Raji (cell line): ENCODE measurements around the gene SYNPR.

ENCODE experiments used
- POLR2A ChIP-seq: IDR thresholded peaks from 2 replicates; pipeline ENCODE4 v1.6.1; 2011; ENCODE audit warnings: low read depth, low read length, control low read depth; ENCODE audit not compliant: insufficient read depth

Gene SYNPR

DNA sequence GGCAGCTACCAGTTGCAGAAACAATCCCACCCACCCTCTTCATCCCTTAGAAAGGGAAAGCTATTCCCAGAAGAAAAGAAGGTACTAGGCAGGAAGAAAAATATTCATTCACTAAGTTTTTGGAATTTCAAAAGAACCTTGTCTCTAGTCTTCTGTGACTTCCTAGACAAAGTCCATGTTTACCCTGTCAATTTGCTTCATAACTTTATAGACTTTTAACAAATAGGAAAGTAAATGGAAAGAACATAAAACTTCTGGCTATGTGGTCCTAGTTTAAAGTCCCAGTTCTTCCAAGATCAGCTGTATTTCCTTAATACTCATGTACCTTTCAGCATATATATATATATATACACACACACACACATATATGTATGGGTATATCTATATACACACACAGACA lies 230.7 kb downstream of the SYNPR start:
- TF ChIP-seq POLR2A, result no peak

DNA sequence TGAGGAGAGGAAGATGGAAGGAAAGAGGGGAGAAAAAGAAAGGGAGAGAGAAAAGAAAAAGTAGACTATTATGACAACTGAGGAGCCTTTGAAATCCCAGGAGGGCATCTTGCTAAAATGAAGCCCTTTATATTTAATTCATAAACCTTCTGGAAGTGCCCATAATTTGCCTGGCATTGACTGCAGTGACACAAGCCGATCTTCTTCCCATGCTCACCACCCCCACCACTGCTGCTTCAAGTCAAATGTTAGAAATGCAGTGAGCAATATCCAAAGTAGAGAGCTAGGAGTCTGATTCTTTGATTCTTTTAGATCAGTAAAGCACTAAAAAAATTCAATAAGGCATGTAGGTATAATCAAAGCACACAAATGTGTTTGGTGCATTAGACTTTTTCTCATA lies 235.7 kb downstream of the SYNPR start:
- TF ChIP-seq POLR2A, result no peak

DNA sequence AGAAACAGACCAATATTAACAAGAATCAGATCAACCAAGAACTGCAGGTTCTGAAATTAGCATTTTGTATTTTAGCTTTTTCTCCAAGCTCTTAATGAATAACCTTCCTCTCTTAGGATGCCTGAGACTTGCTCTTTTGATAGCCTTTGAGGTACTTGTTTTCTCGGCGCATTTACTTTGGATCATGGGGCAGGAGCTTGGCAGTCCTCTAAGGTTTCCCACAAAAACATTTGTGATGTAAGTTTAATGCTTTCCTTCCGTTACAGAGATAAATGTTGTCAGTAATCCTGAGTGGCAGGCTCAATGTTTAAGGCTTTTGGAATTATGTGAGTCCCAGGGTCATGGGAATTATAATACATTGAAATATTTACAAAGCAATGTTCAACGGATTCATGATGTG lies 236.6 kb downstream of the SYNPR start:
- no peak for TF ChIP-seq POLR2A

DNA sequence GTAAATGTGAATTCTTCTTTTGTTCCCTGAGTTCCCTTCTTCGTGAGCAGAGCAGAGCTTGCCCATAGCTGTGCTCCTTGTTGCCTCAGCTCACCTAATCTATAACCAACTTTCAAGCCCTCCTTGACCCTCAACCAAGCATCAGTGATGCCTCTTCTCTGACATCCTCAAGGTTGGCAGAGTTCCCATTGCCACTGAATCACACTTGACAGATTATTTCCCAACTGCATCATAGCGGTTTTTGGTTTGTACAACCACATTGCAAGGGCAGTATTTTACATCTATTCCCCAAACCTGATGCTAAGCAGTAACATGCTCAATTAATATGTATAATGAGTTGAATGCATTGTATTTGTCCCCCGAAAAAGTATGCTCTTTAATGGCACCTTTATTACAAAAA lies 241.3 kb downstream of the SYNPR start:
- no peak for TF ChIP-seq POLR2A

DNA sequence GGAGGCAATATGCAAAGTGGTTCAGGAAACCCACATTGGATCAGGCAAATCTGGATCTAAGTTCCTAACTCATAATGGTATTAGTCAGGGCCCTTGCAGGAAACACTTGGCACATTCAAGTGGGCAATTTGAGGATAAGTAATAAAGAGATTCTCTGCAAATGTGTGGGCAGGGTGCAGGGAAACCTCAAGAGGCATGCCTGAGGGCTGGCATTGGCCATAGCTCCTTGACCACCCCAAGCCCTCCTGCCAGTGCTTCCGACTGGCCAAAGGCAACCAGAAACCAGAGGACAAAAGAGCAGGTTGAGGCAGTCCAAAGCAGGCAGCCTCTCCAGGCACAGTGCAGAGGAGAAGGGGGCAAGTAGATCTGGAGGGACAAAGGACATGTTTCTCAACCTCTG lies 243.5 kb downstream of the SYNPR start:
- TF ChIP-seq POLR2A, result no peak

DNA sequence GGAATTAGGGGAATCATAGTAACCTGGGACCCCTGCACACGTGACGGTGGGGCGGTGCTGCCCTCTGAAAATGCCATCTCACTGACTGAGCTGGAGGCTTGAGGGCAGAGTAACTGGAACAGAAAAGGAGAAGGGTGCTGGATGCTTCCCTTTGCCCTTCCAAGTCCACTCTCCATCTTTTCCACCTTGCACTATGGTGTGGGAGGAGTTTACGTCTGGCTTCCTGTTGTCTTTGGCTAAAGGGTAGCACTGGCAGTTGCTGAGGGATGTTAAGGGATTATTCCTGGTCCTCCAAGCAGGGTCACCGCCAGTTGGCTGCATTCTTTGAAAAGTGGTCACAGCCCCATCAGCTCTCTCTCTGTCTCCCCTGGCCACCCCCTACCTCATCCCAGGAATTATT lies 245.0 kb downstream of the SYNPR start:
- no peak for TF ChIP-seq POLR2A

DNA sequence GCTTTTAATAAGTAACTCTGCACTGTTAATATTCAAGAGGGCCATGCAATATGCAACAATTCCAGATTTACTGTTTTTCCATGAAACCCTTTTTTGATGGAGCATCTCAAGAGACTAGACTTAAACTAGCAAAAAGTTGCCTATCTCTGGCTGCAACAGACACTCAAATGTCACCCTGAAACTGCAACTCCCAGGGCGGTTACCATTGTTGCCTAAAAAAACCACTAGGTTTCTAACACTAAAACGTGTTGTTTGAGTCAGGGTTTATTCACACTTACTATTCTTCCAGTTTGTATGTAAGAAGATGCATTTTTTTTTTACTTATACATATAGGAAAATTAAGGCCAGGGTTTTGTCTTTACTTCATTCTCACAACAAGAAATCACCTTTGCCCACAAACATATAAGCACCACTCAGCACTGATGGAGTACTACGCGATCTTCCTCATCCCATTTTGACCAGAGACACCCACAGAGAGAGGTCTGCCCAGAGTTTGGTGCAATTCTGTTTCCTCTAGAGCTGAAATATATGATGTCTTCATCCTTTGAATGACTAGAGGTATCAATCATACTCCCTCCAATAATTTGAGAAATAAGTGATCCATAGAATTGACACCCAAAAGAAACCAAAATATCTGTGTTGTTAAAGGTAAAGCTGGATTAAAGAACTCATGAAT lies 250.4 kb downstream of the SYNPR start:
- TF ChIP-seq POLR2A, result no peak

DNA sequence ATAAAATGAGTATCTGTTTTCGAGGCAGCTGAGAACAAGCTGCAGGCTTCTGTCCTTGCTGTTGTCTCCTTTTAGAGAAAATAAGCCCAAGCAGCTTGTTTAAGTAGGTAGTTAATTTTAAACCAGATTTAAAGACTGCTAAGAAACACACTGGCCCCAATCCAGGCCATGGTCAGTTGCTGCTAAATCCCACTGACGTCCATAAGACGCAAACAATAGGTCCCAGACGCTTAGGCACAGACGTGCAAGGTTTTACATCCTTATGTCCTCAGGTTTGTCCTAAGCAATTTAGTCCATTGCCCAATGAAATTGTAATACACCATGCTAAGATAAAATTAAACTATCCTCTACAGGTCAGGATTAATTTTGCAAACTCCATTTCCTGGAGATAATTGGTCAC lies 254.4 kb downstream of the SYNPR start:
- TF ChIP-seq POLR2A, result no peak

DNA sequence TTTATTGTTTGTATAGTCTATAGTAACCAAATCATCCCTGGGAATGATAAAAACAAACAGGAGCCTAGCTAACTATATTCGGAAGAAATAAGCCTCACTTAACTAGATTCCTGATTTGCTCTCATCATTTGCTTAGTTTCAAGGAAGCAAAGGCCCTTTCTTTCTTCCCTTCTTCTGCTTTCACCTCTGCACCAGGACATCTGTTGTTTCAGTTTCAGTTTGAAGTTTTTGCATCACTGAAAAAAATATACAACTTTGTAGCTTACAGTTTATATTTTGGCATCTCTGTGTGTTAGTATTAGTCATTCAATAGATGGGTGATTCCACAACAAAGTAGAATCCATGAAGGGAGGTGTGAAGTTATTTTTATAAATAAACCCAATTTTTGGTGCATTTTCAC lies 260.8 kb downstream of the SYNPR start:
- no peak for TF ChIP-seq POLR2A

DNA sequence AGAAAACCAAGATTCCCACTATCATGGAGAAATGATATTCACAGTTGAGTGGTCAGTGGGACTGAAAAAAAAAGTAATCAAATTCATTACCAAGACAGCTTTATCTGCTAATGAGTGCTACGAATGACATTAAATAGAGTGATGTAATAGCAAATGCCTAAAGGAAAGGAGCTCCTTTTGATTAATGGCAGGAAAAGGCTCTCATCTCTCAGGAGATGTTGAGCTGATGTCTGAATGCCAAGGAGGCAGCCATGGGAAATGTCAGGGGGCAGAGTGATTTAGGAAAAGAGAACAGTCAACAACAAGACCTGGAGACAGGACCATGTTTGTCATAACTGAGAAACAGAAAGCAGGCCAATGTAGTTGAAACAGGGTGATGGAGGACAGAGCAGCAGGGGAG lies 277.7 kb downstream of the SYNPR start:
- no peak for TF ChIP-seq POLR2A

DNA sequence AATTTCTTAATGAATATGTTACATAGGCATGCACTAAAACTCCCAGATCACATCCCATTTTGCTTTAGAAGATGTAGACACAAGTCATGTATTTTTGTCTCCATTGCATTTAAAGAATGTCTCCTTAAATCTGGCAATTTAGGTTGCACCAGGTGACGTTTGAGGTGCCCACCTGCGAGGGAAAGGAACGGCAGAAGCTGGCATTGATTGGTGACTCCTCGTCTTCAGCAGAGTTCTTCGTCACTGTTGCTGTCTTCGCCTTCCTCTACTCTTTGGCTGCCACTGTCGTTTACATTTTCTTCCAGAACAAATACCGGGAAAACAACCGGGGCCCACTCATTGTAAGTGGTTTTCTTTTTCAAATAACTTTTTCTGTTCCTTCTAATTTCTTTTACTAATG lies 278.3 kb downstream of the SYNPR start:
- TF ChIP-seq POLR2A, result no peak

DNA sequence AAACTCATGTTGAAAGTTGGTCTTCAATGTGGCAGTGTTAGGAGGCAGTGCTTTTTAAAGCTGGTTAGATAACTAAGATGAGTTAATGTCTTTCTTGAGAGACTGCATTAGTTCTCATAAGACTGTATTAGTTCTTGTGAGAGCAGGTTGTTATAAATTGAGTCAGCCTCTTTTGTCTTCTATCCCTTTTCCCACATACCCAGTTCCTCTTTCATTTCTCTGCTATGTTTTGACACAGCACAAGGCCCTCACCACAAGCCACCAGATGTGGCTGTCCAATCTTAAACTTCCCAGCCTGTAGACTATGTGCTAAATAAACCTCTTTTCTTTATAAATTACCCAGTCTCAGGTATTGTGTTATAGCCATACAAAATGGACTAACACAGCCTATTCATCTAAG lies 279.8 kb downstream of the SYNPR start:
- TF ChIP-seq POLR2A, result no peak

DNA sequence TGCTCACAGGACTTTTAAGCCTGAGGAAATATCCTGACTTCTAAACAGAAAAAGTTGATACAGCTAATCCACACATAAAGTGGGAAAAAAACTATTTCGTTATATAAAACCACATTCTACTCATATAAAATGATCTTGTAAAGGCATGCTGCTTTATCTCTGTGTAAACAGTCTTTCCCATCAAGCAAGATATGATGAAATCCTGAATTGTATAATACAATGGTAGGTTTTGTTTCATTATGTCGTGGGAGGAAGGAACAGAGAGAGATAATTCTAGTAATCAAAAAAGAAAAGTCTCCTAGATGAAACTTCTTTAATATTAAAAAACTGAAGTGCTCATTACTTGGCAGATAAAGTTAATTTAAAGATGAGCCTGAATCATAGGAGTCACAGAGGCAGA lies 281.8 kb downstream of the SYNPR start:
- no peak for TF ChIP-seq POLR2A

DNA sequence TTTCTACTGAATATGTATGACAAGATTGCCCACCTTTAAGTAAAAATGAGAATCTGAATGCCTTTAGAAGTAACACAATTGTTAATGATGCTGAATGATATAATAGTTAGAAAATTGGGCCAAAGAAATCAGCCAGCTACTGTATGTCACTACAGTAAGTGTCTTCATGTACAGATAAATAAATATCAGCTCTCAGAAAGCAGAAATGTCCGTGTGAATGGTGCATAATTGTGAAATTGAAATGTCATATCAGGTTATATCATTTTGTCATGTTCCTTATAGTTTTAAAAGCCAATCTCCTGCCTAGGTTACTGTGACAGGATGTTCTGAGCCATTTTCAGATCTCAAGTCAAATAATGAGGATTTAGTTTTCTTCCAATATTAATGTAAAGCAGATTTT lies 283.8 kb downstream of the SYNPR start:
- no peak for TF ChIP-seq POLR2A

DNA sequence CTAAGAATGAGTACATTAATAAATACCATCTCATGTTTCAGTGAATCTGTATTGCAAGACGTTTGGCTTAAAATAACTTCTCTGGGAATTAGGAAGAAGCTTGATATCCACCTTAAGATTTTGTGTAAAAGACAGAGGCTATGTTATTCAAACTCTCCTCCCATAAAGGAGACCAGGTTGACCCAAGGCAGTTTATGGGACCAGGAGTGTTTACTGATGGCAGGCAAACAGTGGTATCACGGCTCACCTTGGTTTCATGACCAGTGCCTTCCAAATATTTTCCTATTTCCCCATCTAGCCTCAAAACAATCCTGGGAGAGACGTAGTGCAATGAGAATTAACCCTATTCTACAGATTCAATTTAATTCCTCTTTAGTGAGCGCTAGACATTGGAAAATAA lies 284.2 kb downstream of the SYNPR start:
- TF ChIP-seq POLR2A, result no peak

DNA sequence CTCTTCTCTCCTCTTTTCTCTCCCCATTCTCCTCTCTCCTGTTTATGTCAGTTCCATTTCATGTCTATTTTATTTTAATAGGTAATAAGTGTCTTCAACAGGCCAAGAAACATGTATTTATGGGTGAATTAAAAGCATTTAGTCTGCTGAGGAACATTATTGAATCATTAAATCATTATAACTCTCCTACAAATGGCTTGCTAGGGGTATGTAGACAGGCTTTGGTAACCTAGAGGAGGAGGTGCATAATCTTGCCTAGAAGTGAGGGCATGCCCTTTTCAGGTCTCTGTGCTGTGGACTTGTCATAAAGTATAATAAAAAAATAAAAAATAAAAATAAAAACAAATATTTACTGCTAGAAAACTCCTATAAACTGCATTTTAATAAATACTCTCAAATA lies 285.5 kb downstream of the SYNPR start:
- TF ChIP-seq POLR2A, result no peak

DNA sequence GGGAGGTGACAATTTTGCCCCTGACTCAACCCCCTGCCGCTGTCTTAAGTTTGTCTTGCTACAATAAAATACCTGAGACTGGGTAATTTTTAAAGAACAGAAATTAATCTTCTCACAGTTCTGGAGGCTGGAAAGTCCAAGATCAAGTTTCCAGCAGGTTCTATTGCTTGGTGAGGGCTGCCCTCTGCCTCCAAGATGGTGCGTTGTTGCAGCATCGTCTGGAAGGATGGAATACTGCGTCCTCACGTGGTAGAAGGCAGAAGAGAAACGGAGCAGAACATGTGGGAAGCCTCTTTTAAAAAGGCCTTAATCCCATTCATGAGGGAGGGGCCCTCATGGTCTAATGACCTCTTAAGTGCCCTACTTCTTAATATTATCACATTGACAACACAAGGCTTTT lies 287.1 kb downstream of the SYNPR start:
- no peak for TF ChIP-seq POLR2A
